Measurements from ENCODE around the gene PCSK7.

- TF ChIP-seq CTCF (IDR thresholded peaks at IDR 0.05) (no peak), POLR2A (IDR thresholded peaks at IDR 0.05) (no peak), POLR2AphosphoS5 (IDR thresholded peaks at IDR 0.05) (no peak)
Measured at GRCh38 chr11:117203069-117203407, 28.8 kb downstream of the PCSK7 start.

All from prostate gland (tissue), 2 donors.